Adrenal gland (tissue), 12 donors: ENCODE measurements around the gene RPS6KA5. TPM values are rescaled to one million over a fixed set of nuclear protein-coding genes. Genes with fewer than 3 reads are reported as not detected.
"Not testable (repeated sequence)": the region's sequence is repeated elsewhere in the genome, so short reads cannot be mapped to it uniquely, and the experiment has no call there.

Experiments used
- DNase-seq, 7 donors: peaks; one replicate each; pipeline ENCODE4 v3.0.0-alpha.2; 2019 to 2020
- H3K27ac ChIP-seq, 5 donors: fragments of 200-600 bp; sonication (generic) in 4 of 5; 1 replicate in 3 of 5; 2 replicates in 2 of 5; pipeline versions ENCODE4 v1.5.1 to v1.8.0; 2016 to 2020; ENCODE audit warnings: mild to moderate bottlenecking in 1 of 5
- H3K27me3 ChIP-seq: fragments of 200-600 bp; 2 replicates; pipeline ENCODE4 v1.8.0; 2021
- H3K36me3 ChIP-seq, 2 donors: fragments of 200-600 bp; replicated peaks in 1 of 2; 1 replicate in 1 of 2; 2 replicates in 1 of 2; pipeline versions ENCODE4 v1.5.1 to v1.8.0; 2018 to 2022
- H3K4me1 ChIP-seq, 2 donors: fragments of 200-600 bp; replicated peaks in 1 of 2; 1 replicate in 1 of 2; 2 replicates in 1 of 2; pipeline versions ENCODE4 v1.5.1 to v1.8.0; 2018 to 2021
- H3K4me3 ChIP-seq, 4 donors: fragments of 200-600 bp; sonication (generic) in 3 of 4; one replicate each; pipeline ENCODE4 v1.5.1; 2016 to 2018
- H3K9me3 ChIP-seq, 3 donors: fragments of 200-600 bp; sonication (generic) in 1 of 3; replicated peaks in 1 of 3; 1 replicate in 2 of 3; 2 replicates in 1 of 3; pipeline versions ENCODE4 v1.5.1 to v1.8.0; 2016 to 2021
- POLR2A ChIP-seq, 2 donors: fragments of 450-650 bp; IDR thresholded peaks; one replicate each; pipeline ENCODE4 v1.6.1; 2017; ENCODE audit warnings: antibody characterized with exemption in 2 of 2, mild to moderate bottlenecking in 2 of 2, moderate library complexity in 1 of 2
- WGBS, 4 donors: extraction: QIAGEN DNeasy Blood & Tissue Kit in 2 of 4; methylation state at CpG; one replicate each; pipeline versions ENCODE4 v1.1.5 to v1.1.7; 2013 to 2017; 5-methylcytosine and 5-hydroxymethylcytosine counted together
- intact Hi-C, 2 donors: fragments of 100-400 bp; cut with DNase I; formaldehyde crosslinking; loops; one replicate each; pipeline versions ENCODE4 v1.14.1 to v1.15.0; 2022 to 2023
- polyA plus RNA-seq, 3 donors: library from polyadenylated mRNA; stranded (reverse); fragments of 200-250 nt in 2 of 3; fragments of 350-450 nt in 1 of 3; fragmentation: Illumina TruSeq in 1 of 3; extraction: RNeasy Lipid Tissue Mini Kit (QIAGEN cat#74804) in 1 of 3; gene quantifications; one replicate each; pipeline ENCODE4 v1.2.3, GENCODE V29; 2013 to 2014
- total RNA-seq, 9 donors: library from RNA; depleted of rRNA in 4 of 9; stranded (reverse); fragments of >200 nt in 4 of 9; fragments of 120-200 nt in 1 of 9; fragmentation: NEBNext Ultra II Directional in 1 of 9; extraction: Animal tissue kit (Norgen Biotek cat#: 25700) in 1 of 9; gene quantifications; one replicate each; pipeline versions ENCODE4 v1.1.0 to v1.2.4, GENCODE V29; 2013 to 2023
- TF ChIP-seq, protein P1 (sequence below), 6 experiments: fragments of 450-650 bp in 4 of 6; fragments of 200-600 bp in 2 of 6; sonication (generic) in 1 of 6; IDR thresholded peaks; 1 replicate in 5 of 6; 2 replicates in 1 of 6; pipeline versions ENCODE4 v1.5.1 to v1.8.0; 2016 to 2021; ENCODE audit warnings: antibody characterized with exemption in 6 of 6, mild to moderate bottlenecking in 2 of 6, moderate library complexity in 1 of 6
- donor health status: healthy with polysubstance abuse.
- donor health status: Bipolar disorder and iron deficiency.
- donor health status: DM: yes; HTN: yes; CAD: no.
- donor health status: DM: no; HTN: no; CAD: no.
- donor health status: DM: no; HTN: no; CAD: no.
- donor health status: DM: yes; HTN: yes; CAD: no.

Gene RPS6KA5
- total and polyA plus RNA-seq, 12 donors = 0.27 to 5.5 (median 1.8) TPM

DNA sequence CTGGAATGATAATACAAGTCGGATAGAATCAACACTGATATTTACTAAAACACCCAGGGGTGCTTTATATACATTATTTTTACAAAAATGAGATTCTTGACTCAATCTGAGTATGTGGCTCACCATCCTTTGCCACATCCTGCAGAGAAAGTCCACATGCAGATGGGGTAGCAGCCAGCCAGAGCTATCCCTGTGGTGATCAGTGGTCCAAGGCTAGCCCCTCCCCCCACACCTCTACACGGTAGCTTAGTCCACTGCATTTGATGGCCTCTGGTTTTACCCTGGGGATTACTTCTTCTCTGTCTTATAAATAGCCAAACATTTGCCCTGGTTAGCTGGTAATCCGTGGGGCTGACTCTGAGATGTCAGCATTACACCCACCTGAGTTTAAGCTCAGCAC lies 216.1 kb downstream of the RPS6KA5 start:
- no peak for DNase-seq
- H3K9me3 ChIP-seq = no peaks in the 10 kb centered on the region
- WGBS, 4 donors = 61 to 89% (median 83%) methylated on average over 3 of the region's 3 CpGs
- no peaks in the 10 kb centered on the region for H3K27me3 ChIP-seq
- intact Hi-C loops = no loop called here
- H3K36me3 ChIP-seq = no peaks in the 10 kb centered on the region
- H3K4me1 ChIP-seq = no peaks in the 10 kb centered on the region
- no peak overlapping the region for H3K27ac ChIP-seq
- TF ChIP-seq, protein P1, sequence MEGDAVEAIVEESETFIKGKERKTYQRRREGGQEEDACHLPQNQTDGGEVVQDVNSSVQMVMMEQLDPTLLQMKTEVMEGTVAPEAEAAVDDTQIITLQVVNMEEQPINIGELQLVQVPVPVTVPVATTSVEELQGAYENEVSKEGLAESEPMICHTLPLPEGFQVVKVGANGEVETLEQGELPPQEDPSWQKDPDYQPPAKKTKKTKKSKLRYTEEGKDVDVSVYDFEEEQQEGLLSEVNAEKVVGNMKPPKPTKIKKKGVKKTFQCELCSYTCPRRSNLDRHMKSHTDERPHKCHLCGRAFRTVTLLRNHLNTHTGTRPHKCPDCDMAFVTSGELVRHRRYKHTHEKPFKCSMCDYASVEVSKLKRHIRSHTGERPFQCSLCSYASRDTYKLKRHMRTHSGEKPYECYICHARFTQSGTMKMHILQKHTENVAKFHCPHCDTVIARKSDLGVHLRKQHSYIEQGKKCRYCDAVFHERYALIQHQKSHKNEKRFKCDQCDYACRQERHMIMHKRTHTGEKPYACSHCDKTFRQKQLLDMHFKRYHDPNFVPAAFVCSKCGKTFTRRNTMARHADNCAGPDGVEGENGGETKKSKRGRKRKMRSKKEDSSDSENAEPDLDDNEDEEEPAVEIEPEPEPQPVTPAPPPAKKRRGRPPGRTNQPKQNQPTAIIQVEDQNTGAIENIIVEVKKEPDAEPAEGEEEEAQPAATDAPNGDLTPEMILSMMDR (IDR thresholded peaks at IDR 0.05) = no peak
- TF ChIP-seq POLR2A (IDR thresholded peaks at IDR 0.05) = no peak
- H3K4me3 ChIP-seq = no peak overlapping the region

DNA sequence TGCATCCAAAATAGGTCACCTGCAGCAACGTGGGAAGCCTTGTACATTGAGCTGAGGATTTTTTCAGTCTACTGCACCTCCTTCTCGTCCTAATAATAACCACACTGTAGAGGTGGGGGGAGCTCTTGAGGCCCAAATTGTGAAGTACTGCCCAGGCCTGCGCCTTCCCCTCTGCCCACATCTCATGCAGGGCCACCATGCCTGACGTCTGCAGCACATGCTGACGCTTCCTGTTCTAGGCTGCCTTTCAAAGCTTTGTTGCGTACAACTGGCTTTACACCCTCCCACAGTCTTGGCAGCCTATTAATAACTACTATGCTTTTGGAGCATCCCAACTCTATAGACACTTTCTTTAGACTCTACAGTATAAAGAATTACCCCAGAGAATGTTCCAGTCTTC lies 217.7 kb downstream of the RPS6KA5 start:
- no peaks in the 10 kb centered on the region for H3K27me3 ChIP-seq
- 58 to 74% (median 65%) methylated on average over 5 to 6 of the region's 6 CpGs for whole genome bisulfite sequencing, 4 donors
- H3K27ac ChIP-seq = no peak overlapping the region
- TF ChIP-seq, protein P1 (IDR thresholded peaks at IDR 0.05) = no peak
- TF ChIP-seq POLR2A (IDR thresholded peaks at IDR 0.05) = no peak
- peak in 3 of 7 donors; percentile 11 to 47 (median 35) for DNase-seq
- no peaks in the 10 kb centered on the region for H3K9me3 ChIP-seq
- intact Hi-C loops = no loop called here
- no peak overlapping the region for H3K4me3 ChIP-seq
- H3K36me3 ChIP-seq = no peaks in the 10 kb centered on the region
- H3K4me1 ChIP-seq = no peaks in the 10 kb centered on the region

DNA sequence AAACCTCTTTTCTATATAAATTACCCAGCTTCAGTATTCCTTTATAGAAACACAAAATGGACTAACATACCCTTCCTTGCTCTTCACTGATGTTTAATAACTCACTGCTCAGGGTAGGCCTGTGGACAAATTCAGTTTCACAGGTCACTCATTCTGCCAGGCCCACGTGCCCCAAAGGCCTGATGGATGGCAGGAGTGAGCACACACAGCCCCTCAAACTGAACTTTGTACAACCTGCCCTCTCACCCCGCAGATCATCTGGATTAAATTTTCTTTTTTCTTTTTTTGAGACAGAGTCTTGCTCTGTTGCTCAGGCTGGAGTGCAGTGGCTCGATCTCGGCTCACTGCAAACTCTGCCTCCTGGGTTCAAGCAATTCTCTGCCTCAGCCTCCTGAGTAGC lies 219.8 kb downstream of the RPS6KA5 start:
- WGBS, 4 donors = 91 to 96% (median 94%) methylated on average over 4 of the region's 4 CpGs
- H3K4me1 ChIP-seq, intact Hi-C loops, DNase-seq, H3K27ac ChIP-seq, H3K27me3 ChIP-seq, H3K36me3 ChIP-seq, H3K9me3 ChIP-seq, H3K4me3 ChIP-seq: not testable (repeated sequence)

DNA sequence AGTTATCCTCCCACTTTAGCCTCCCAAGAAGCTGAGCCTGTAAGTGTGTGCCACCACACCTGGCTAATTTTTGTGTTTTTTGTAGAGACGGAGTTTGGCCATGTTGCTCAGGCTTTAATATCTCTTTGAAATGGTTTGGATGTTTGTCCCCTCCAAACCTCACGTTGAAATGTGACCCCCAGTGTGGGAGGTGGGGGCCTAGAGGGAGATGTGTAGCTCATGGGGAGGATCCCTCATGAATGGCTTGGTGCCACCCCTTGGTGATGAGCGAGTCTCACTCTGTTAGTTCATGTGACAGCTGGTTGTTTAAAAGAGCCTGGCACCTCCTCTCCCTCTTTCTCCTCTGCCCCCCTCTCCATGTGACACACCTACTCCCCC lies 220.6 kb downstream of the RPS6KA5 start:
- TF ChIP-seq, protein P1 (IDR thresholded peaks at IDR 0.05) = no peak
- no peak for TF ChIP-seq POLR2A (IDR thresholded peaks at IDR 0.05)
- H3K4me3 ChIP-seq = no peak overlapping the region
- WGBS, 4 donors = 81 to 92% (median 88%) methylated on average over 3 of the region's 3 CpGs
- peak in 1 of 7 donors; percentile 18 for DNase-seq
- peak overlapping the region in 2 of 5 donors; percentile 68 to 77 for H3K27ac ChIP-seq
- intact Hi-C loops = no loop called here
- H3K27me3 ChIP-seq = no peaks in the 10 kb centered on the region
- no peaks in the 10 kb centered on the region for H3K4me1 ChIP-seq
- H3K9me3 ChIP-seq = no peaks in the 10 kb centered on the region
- no peaks in the 10 kb centered on the region for H3K36me3 ChIP-seq

DNA sequence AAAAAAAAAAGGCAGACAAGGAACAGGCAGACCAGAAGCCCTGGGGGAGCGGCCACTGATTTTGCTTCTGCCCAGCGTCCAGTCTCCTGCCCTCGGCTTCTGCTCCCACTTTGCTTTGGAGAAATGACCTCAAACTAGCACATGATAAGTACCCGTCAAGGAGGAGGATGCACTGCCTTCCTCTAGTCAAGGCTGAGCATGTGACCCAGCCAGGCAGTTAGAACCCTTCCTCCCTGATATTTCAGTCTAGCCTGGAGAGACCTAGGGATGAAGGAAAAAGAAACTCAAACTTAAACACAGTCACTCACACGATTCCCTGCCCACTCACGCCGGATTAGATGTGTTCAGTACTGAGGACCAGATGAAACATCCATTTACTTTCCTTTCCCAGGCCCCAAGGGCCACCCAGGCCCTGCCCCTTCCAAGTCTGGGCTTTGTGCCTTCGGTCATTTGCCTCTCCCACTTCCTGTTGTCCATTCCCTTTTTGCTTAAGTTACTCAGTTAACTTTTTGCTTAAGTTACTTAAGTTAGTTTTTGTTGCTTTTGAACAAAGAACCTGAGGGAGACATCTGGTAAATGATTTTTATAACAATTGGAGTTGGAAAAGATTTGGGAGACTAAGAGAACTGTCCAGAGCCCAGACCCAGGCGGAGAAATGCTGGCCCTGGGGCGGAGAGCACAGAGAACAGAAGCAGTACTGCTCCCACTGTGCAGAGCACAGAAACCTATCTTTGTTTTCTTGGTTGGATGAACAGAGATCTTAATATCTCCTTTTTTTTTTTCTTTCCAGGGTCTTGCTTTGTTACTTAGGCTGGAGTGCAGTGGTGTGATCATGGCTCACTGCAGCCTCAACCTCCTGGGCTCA lies 221.2 kb downstream of the RPS6KA5 start:
- intact Hi-C loops = no loop called here
- Histone ChIP-seq H3K4me1 (no peaks in the 10 kb centered on the region), H3K27me3 (no peaks in the 10 kb centered on the region), H3K27ac (peak overlapping the region in 4 of 5 donors; percentile 32 to 77 (median 52)), H3K4me3 (no peak overlapping the region), H3K9me3 (no peaks in the 10 kb centered on the region), H3K36me3 (no peaks in the 10 kb centered on the region)
- TF ChIP-seq, protein P1 (IDR thresholded peaks at IDR 0.05) = no peak
- no peak for TF ChIP-seq POLR2A (IDR thresholded peaks at IDR 0.05)
- peak in 4 of 7 donors; percentile 33 to 67 (median 39) for DNase-seq
- 46 to 62% (median 52%) methylated on average over 10 of the region's 10 CpGs for WGBS, 4 donors

DNA sequence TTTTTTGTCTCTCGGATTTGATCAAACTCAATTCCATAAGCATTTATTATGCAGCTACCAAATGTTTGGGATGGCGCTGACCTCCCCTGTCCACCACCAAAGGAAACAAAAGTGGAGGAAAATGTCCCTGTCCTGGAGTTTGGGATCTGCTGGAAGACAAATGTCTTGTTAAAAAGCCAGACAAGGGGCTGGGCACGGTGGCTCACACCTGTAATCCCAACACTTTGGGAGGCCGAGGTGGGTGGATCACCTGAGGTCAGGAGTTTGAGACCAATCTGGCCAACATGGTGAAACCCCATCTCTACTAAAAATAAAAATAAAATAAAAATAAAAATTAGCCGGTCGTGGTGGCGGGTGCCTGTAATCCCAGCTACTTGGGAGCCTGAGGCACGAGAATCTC lies 221.9 kb downstream of the RPS6KA5 start:
- intact Hi-C loops, H3K27me3 ChIP-seq, H3K9me3 ChIP-seq, H3K4me3 ChIP-seq, H3K4me1 ChIP-seq, H3K36me3 ChIP-seq: not testable (repeated sequence)
- H3K27ac ChIP-seq = peak overlapping the region in 3 of 5 donors; percentile 32 to 68 (median 68)
- peak in 1 of 7 donors; percentile 35 for DNase-seq
- WGBS, 4 donors = 80 to 88% (median 85%) methylated on average over 8 of the region's 8 CpGs
